GM12878 (cell line): Measurements from ENCODE around the gene RNF150.

Experiments used
- CTCF ChIP-seq, 3 experiments: IDR thresholded peaks in 2 of 3; conservative IDR thresholded peaks in 1 of 3; 2 replicates each; pipeline ENCODE4 v1.5.1; 2011; ENCODE audit warnings: low read depth in 3 of 3, low read length in 3 of 3, mild to moderate bottlenecking in 3 of 3, control low read depth in 2 of 3, moderate library complexity in 2 of 3, inconsistent platforms in 1 of 3, mixed read lengths in 1 of 3; ENCODE audit not compliant: control insufficient read depth in 2 of 3, insufficient read depth in 1 of 3; ENCODE audit errors: extremely low read depth in 1 of 3
- ETV6 ChIP-seq, 2 experiments: fragments of 450-650 bp in 1 of 2; IDR thresholded peaks in 1 of 2; conservative IDR thresholded peaks in 1 of 2; 2 replicates each; pipeline ENCODE4 v1.6.1; 2014; ENCODE audit warnings: antibody characterized with exemption in 1 of 2, borderline replicate concordance in 1 of 2, low read depth in 1 of 2, mild to moderate bottlenecking in 1 of 2, moderate library complexity in 1 of 2
- MXI1 ChIP-seq: fragments of 150-350 bp; IDR thresholded peaks from 2 replicates; pipeline ENCODE4 v1.6.1; 2011; ENCODE audit warnings: low read depth, mild to moderate bottlenecking, inconsistent platforms, low read length, improper control_type of control experiment
- POLR2AphosphoS5 ChIP-seq: IDR thresholded peaks from 2 replicates; pipeline ENCODE4 v1.6.1; 2011; ENCODE audit warnings: mild to moderate bottlenecking, low read length, inconsistent platforms
- RAD21 ChIP-seq: IDR thresholded peaks from 2 replicates; pipeline ENCODE4 v1.6.1; 2011; ENCODE audit warnings: mild to moderate bottlenecking, low read depth, low read length, moderate library complexity; ENCODE audit not compliant: insufficient read depth
- TAF1 ChIP-seq: IDR thresholded peaks from 2 replicates; pipeline ENCODE4 v1.6.1; 2011; ENCODE audit warnings: mild to moderate bottlenecking, low read depth, low read length, borderline replicate concordance
- ZSCAN29 ChIP-seq: fragments of 450-650 bp; IDR thresholded peaks from 2 replicates; pipeline ENCODE4 v1.6.1; 2017; ENCODE audit warnings: mild to moderate bottlenecking, moderate library complexity

- TF ChIP-seq ETV6 (conservative IDR thresholded peaks at IDR 0.05 in 1 of 2, IDR thresholded peaks at IDR 0.05 in 1 of 2; ENCODE audit: borderline replicate concordance in 1 of 2, low read depth in 1 of 2): no peak
- no peak for TF ChIP-seq ZSCAN29
- no peak for TF ChIP-seq POLR2AphosphoS5
- TF ChIP-seq CTCF (IDR thresholded peaks at IDR 0.05 in 2 of 3, conservative IDR thresholded peaks at IDR 0.05 in 1 of 3; ENCODE audit: control insufficient read depth in 2 of 3, extremely low read depth in 1 of 3, insufficient read depth in 1 of 3, low read depth in 3 of 3, low read length in 3 of 3): no peak
- TF ChIP-seq RAD21: no peak
- no peak for TF ChIP-seq TAF1
- no peak for TF ChIP-seq MXI1
Observed at GRCh38 chr4:140874056-140874455, 259.2 kb downstream of the RNF150 start.
